K562 (cell line): ENCODE data around the gene BBX. TPM values are rescaled to one million over a fixed set of nuclear protein-coding genes. Genes with fewer than 3 reads are reported as not detected.

Experiments used
- ARNT ChIP-seq, 2 experiments: fragments of 450-650 bp; IDR thresholded peaks; 2 replicates each; pipeline ENCODE4 v1.6.1; 2016; ENCODE audit warnings: mild to moderate bottlenecking in 1 of 2
- BRCA1 ChIP-seq, 2 experiments: fragments of 450-650 bp in 1 of 2; sonication (generic) in 1 of 2; formaldehyde crosslinking in 1 of 2; IDR thresholded peaks; 2 replicates each; pipeline versions ENCODE4 v1.5.0 to v1.6.1; 2017 to 2020; ENCODE audit warnings: mild to moderate bottlenecking in 1 of 2, missing genetic modification reagents in 1 of 2
- EHMT2 ChIP-seq: fragments of 450-650 bp; IDR thresholded peaks from 2 replicates; pipeline ENCODE4 v1.6.1; 2018; ENCODE audit warnings: antibody characterized with exemption
- EP300 ChIP-seq: IDR thresholded peaks from 2 replicates; pipeline ENCODE4 v1.6.1; 2012; ENCODE audit warnings: low read length, improper control_type of control experiment
- ESRRA ChIP-seq: fragments of 450-650 bp; IDR thresholded peaks from 2 replicates; pipeline ENCODE4 v1.6.1; 2014; ENCODE audit warnings: low read depth, mild to moderate bottlenecking, moderate library complexity, borderline replicate concordance
- FOXM1 ChIP-seq, 2 experiments: fragments of 450-650 bp in 1 of 2; sonication (generic) in 1 of 2; formaldehyde crosslinking in 1 of 2; IDR thresholded peaks; 2 replicates each; pipeline versions ENCODE4 v1.6.1 to v1.9.0; 2017 to 2022; ENCODE audit warnings: low read depth in 2 of 2, mild to moderate bottlenecking in 2 of 2, missing genetic modification reagents in 1 of 2, moderate library complexity in 1 of 2
- HNRNPUL1 ChIP-seq: fragments of 200-400 bp; formaldehyde crosslinking; IDR thresholded peaks from 2 replicates; pipeline ENCODE4 v1.6.1; 2017; ENCODE audit warnings: low read length
- KDM4B ChIP-seq, 2 experiments: fragments of 450-650 bp in 1 of 2; sonication (generic) in 1 of 2; IDR thresholded peaks; 2 replicates each; pipeline ENCODE4 v1.6.1; 2016 to 2017; ENCODE audit warnings: borderline replicate concordance in 2 of 2, antibody characterized with exemption in 1 of 2, low read depth in 1 of 2, mild to moderate bottlenecking in 1 of 2
- MAFF ChIP-seq: IDR thresholded peaks from 2 replicates; pipeline ENCODE4 v1.6.1; 2012; ENCODE audit warnings: low read length, improper control_type of control experiment
- MLLT1 ChIP-seq, 2 experiments: fragments of 450-650 bp; IDR thresholded peaks; 2 replicates each; pipeline ENCODE4 v1.6.1; 2016
- OTX1 ChIP-seq: fragments of 450-650 bp; formaldehyde crosslinking; IDR thresholded peaks from 2 replicates; pipeline ENCODE4 v1.4.0; 2022; ENCODE audit warnings: mild to moderate bottlenecking
- PTRF ChIP-seq: fragments of 450-650 bp; IDR thresholded peaks from 2 replicates; pipeline ENCODE4 v1.6.1; 2016; ENCODE audit warnings: mild to moderate bottlenecking, missing genetic modification characterization, missing compliant biosample characterization
- TAF7 ChIP-seq: fragments of 450-650 bp; IDR thresholded peaks from 2 replicates; pipeline ENCODE4 v1.6.1; 2016; ENCODE audit warnings: missing genetic modification characterization, missing compliant biosample characterization
- TCF7 ChIP-seq: sonication (generic); IDR thresholded peaks from 2 replicates; pipeline ENCODE4 v1.6.1; 2016; ENCODE audit warnings: antibody characterized with exemption, borderline replicate concordance
- ZHX1 ChIP-seq: fragments of 150-350 bp; conservative IDR thresholded peaks from 2 replicates; pipeline ENCODE4 v1.6.1; 2014; ENCODE audit warnings: low read length
- ZNF280A ChIP-seq: fragments of 450-650 bp; IDR thresholded peaks from 2 replicates; pipeline ENCODE4 v1.6.1; 2018; ENCODE audit warnings: mild to moderate bottlenecking, low read depth; ENCODE audit not compliant: partially characterized antibody
- ZNF41 ChIP-seq: fragments of 250-450 bp; sonication (Bioruptor Pico); conservative IDR thresholded peaks from 2 replicates; pipeline ENCODE4 v1.4.0; 2020; ENCODE audit warnings: mild to moderate bottlenecking
- ZNF592 ChIP-seq: fragments of 450-650 bp; IDR thresholded peaks from 2 replicates; pipeline ENCODE4 v1.6.1; 2017; ENCODE audit warnings: antibody characterized with exemption, mild to moderate bottlenecking
- polyA plus RNA-seq, 8 experiments: library from polyadenylated mRNA; depleted of rRNA in 4 of 8; stranded (reverse) in 5 of 8; unstranded in 3 of 8; fragments of >200 nt; fragmentation: Nextera tagmentation in 2 of 8; fragmentation: Illumina TruSeq in 1 of 8; extraction: Ambion mirVana in 2 of 8; extraction: Trizol in 1 of 8; gene quantifications; 2 replicates each; pipeline versions ENCODE4 v1.2.1 to v1.2.3, GENCODE V29; 2011 to 2014; ENCODE audit warnings: inconsistent platforms in 1 of 8, missing spikeins in 1 of 8
- total RNA-seq, 7 experiments: library from RNA; depleted of rRNA in 6 of 7; stranded (reverse); fragments of >200 nt in 6 of 7; fragmentation: Illumina TruSeq in 2 of 7; extraction: Trizol in 2 of 7; gene quantifications; 2 replicates each; pipeline versions ENCODE4 v1.2.1 to v1.2.3, GENCODE V29; 2011 to 2021; ENCODE audit warnings: low replicate concordance in 1 of 7

Gene BBX
- total and polyA plus RNA-seq, 9 of the 15 experiments (the other 6 are each of a cell fraction or from before 2014, with no cell fraction given): 4.9 to 19.5 (median 11.8) TPM

- TF ChIP-seq MAFF: no peak
- no peak for TF ChIP-seq ZNF280A
- no peak for TF ChIP-seq ZNF41 (CRISPR knock-in tag)
- 0 out of 2 replicates have a peak, but pooled peaks have one; percentile 43 for TF ChIP-seq EHMT2
- no peak for TF ChIP-seq OTX1 (CRISPR knock-in tag)
- no peak for TF ChIP-seq TAF7 (tag)
- no peak for TF ChIP-seq TCF7
- TF ChIP-seq EP300: no peak
- no peak for TF ChIP-seq ESRRA
- no peak for TF ChIP-seq ARNT (IDR thresholded peaks at IDR 0.05)
- TF ChIP-seq FOXM1 (IDR thresholded peaks at IDR 0.05; ENCODE audit: low read depth): no peak
- no peak for TF ChIP-seq FOXM1 (CRISPR knock-in tag; IDR thresholded peaks at IDR 0.05; ENCODE audit: low read depth)
- no peak for TF ChIP-seq ZNF592
- no peak for TF ChIP-seq KDM4B (IDR thresholded peaks at IDR 0.05; ENCODE audit: borderline replicate concordance in 2 of 2, low read depth in 1 of 2)
- TF ChIP-seq MLLT1 (IDR thresholded peaks at IDR 0.05): peak; percentile 41 to 70; a peak in 2 of 4 replicates
- TF ChIP-seq PTRF (tag): no peak
- TF ChIP-seq HNRNPUL1: no peak
- TF ChIP-seq ZHX1: no peak
- no peak for TF ChIP-seq BRCA1 (IDR thresholded peaks at IDR 0.05)
- TF ChIP-seq BRCA1 (CRISPR knock-in tag; IDR thresholded peaks at IDR 0.05): no peak
Observed at GRCh38 chr3:107522510-107523288, at the start of gene BBX (continued).
